HUES48 (cell line): ENCODE data around the gene BCAS3.

Source experiments
- H3K27ac ChIP-seq: one replicate; pipeline ENCODE4 v1.7.0; 2013; ENCODE audit warnings: low read depth, low read length, inconsistent platforms
- H3K27me3 ChIP-seq: 2 replicates; pipeline ENCODE4 v1.6.1; 2013; ENCODE audit warnings: mild to moderate bottlenecking, low read length; ENCODE audit not compliant: control insufficient read depth, insufficient read depth
- H3K36me3 ChIP-seq: 2 replicates; pipeline ENCODE4 v1.6.1; 2013; ENCODE audit warnings: low read length; ENCODE audit not compliant: control insufficient read depth, insufficient read depth
- H3K4me1 ChIP-seq: 2 replicates; pipeline ENCODE4 v1.6.1; 2013; ENCODE audit warnings: mild to moderate bottlenecking, low read length; ENCODE audit not compliant: control insufficient read depth, insufficient read depth
- H3K4me3 ChIP-seq: 2 replicates; pipeline ENCODE4 v1.5.1; 2013; ENCODE audit warnings: mild to moderate bottlenecking, low read depth, low read length
- H3K9ac ChIP-seq: 2 replicates; pipeline ENCODE4 v1.6.1; 2013; ENCODE audit warnings: mild to moderate bottlenecking, low read depth, low read length, moderate library complexity
- H3K9me3 ChIP-seq: 2 replicates; pipeline ENCODE4 v1.6.1; 2013; ENCODE audit warnings: low read length; ENCODE audit not compliant: control insufficient read depth, insufficient read depth

Gene BCAS3

GRCh38 chr17:61076621-61077031 is 399.0 kb downstream of the BCAS3 start:
- H3K9me3 ChIP-seq = no peaks in the 10 kb centered on the region
- H3K27me3 ChIP-seq = no peaks in the 10 kb centered on the region
- H3K4me3 ChIP-seq = no peak overlapping the region
- no peak overlapping the region for H3K9ac ChIP-seq
- no peak overlapping the region for H3K27ac ChIP-seq
- no peaks in the 10 kb centered on the region for H3K36me3 ChIP-seq
- peaks cover 15% of the 10 kb centered on the region; the same call in 1 of the 2 replicates for H3K4me1 ChIP-seq

DNA sequence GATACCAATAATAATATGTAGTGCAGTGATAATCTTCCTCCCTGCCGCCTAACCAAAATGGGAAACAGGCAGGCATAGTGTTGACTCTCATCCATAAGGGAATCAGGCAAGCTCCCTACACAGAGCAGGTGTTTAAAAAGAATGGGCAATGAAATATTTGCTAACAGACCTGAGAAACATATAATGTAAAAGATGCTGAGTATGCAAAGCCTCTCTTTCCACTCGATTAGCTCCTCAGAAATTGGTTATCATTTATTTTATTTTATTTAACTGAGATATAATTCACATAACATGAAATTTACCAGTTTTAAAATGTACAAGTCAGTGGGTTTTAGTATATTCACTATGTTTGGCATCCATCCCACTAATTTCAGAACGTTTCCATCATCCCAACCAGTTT is 404.3 kb downstream of the BCAS3 start:
- no peaks in the 10 kb centered on the region for H3K36me3 ChIP-seq
- H3K27ac ChIP-seq = no peak overlapping the region
- H3K9ac ChIP-seq = no peak overlapping the region
- H3K4me3 ChIP-seq = no peak overlapping the region
- H3K27me3 ChIP-seq = no peaks in the 10 kb centered on the region
- no peaks in the 10 kb centered on the region for H3K4me1 ChIP-seq
- H3K9me3 ChIP-seq = no peaks in the 10 kb centered on the region

GRCh38 chr17:61084260-61084659 is 406.6 kb downstream of the BCAS3 start:
- no peak overlapping the region for H3K4me3 ChIP-seq
- H3K9ac ChIP-seq = no peak overlapping the region
- no peaks in the 10 kb centered on the region for H3K36me3 ChIP-seq
- H3K9me3 ChIP-seq = no peaks in the 10 kb centered on the region
- no peaks in the 10 kb centered on the region for H3K27me3 ChIP-seq
- H3K4me1 ChIP-seq = no peaks in the 10 kb centered on the region
- no peak overlapping the region for H3K27ac ChIP-seq

DNA sequence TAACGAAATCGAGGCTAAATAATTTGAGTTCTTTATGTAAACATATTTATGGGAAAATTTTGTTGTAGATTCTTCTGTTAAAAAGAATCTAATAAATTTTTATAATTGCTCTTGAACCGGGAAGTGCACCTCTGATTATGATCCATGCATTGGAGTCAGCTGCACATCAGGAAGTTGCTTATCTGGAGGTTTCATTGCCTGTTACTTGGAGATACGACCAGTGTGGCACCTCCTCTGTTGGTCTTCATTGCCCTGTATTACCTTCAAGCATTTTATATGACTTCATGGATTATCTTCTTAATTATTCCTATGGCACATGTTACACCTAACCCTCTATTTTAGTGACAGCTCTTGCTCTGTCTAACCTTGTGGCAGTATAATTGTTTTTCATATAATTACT is 409.4 kb downstream of the BCAS3 start:
- 0 out of 2 replicates have a peak, but pooled peaks cover 1% of the 10 kb centered on the region for H3K9me3 ChIP-seq
- H3K27me3 ChIP-seq = no peaks in the 10 kb centered on the region
- H3K9ac ChIP-seq = no peak overlapping the region
- H3K4me1 ChIP-seq = no peaks in the 10 kb centered on the region
- no peak overlapping the region for H3K27ac ChIP-seq
- no peak overlapping the region for H3K4me3 ChIP-seq
- no peaks in the 10 kb centered on the region for H3K36me3 ChIP-seq

- Histone ChIP-seq H3K9me3 (0 out of 2 replicates have a peak, but pooled peaks cover 8% of the 10 kb centered on the region), H3K36me3 (no peaks in the 10 kb centered on the region), H3K4me3 (no peak overlapping the region), H3K27ac (no peak overlapping the region), H3K4me1 (no peaks in the 10 kb centered on the region), H3K9ac (no peak overlapping the region), H3K27me3 (no peaks in the 10 kb centered on the region)
These were observed 410.9 kb downstream of the BCAS3 start for GRCh38 chr17:61088556-61088955.

DNA sequence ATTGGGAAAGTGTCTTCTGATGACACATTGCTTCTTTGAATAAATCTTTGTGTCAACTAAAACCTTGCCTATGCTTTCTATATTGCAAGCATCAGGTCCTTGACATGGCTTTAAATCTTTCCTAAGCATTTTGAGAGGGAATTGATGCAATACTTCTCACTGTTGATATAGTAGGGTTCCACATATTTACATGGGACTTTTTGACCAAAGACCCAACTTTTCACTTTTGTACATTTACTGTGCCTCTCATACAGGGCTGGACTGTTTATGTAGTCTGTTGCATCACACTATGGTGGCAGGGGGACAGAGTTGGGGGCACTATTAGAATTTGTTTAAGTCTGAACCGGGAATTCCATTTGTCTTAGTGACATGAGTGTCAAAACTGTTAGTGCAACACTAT is 413.4 kb downstream of the BCAS3 start:
- Histone ChIP-seq H3K9me3 (0 out of 2 replicates have a peak, but pooled peaks cover 8% of the 10 kb centered on the region), H3K36me3 (no peaks in the 10 kb centered on the region), H3K27me3 (no peaks in the 10 kb centered on the region), H3K27ac (no peak overlapping the region), H3K4me3 (no peak overlapping the region), H3K4me1 (no peaks in the 10 kb centered on the region), H3K9ac (no peak overlapping the region)

GRCh38 chr17:61097781-61098180 is 420.1 kb downstream of the BCAS3 start:
- no peaks in the 10 kb centered on the region for H3K9me3 ChIP-seq
- no peak overlapping the region for H3K9ac ChIP-seq
- H3K4me1 ChIP-seq = no peaks in the 10 kb centered on the region
- H3K27me3 ChIP-seq = no peaks in the 10 kb centered on the region
- no peaks in the 10 kb centered on the region for H3K36me3 ChIP-seq
- H3K27ac ChIP-seq = no peak overlapping the region
- H3K4me3 ChIP-seq = no peak overlapping the region

DNA sequence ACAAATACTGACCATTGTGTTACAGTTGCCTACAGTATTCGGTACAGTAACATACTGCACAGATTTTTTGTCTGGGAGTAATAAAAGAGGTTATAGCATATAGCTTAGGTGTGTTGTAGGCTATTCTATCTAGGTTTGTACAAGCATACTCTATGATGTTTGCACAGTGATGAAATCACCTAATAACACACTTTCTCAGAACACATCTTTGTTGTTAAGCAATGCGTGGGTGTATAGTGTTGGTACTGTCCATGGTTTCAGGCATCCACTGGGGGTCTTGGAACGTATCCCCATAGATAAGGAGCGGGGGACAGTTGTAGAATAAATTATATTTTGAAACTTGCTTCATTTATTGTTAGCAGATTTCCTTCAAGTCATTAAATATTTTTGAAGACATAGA is 428.7 kb downstream of the BCAS3 start:
- H3K9ac ChIP-seq = no peak overlapping the region
- H3K4me1 ChIP-seq = no peaks in the 10 kb centered on the region
- no peak overlapping the region for H3K4me3 ChIP-seq
- no peaks in the 10 kb centered on the region for H3K36me3 ChIP-seq
- no peaks in the 10 kb centered on the region for H3K9me3 ChIP-seq
- no peaks in the 10 kb centered on the region for H3K27me3 ChIP-seq
- no peak overlapping the region for H3K27ac ChIP-seq

- no peaks in the 10 kb centered on the region for H3K9me3 ChIP-seq
- H3K36me3 ChIP-seq = no peaks in the 10 kb centered on the region
- H3K27me3 ChIP-seq = no peaks in the 10 kb centered on the region
- H3K27ac ChIP-seq = no peak overlapping the region
- no peak overlapping the region for H3K9ac ChIP-seq
- no peak overlapping the region for H3K4me3 ChIP-seq
- 0 out of 2 replicates have a peak, but pooled peaks cover 5% of the 10 kb centered on the region for H3K4me1 ChIP-seq
These were observed 438.9 kb downstream of the BCAS3 start for GRCh38 chr17:61116577-61116976.

GRCh38 chr17:61117983-61118382 is 440.3 kb downstream of the BCAS3 start:
- Histone ChIP-seq H3K36me3 (no peaks in the 10 kb centered on the region), H3K27me3 (no peaks in the 10 kb centered on the region), H3K9me3 (no peaks in the 10 kb centered on the region), H3K9ac (no peak overlapping the region), H3K27ac (no peak overlapping the region), H3K4me1 (peaks cover 11% of the 10 kb centered on the region; the same call in 1 of the 2 replicates), H3K4me3 (no peak overlapping the region)

GRCh38 chr17:61118871-61119270 is 441.2 kb downstream of the BCAS3 start:
- no peak overlapping the region for H3K27ac ChIP-seq
- H3K9me3 ChIP-seq = no peaks in the 10 kb centered on the region
- H3K4me1 ChIP-seq = peaks cover 11% of the 10 kb centered on the region; the same call in 1 of the 2 replicates
- H3K36me3 ChIP-seq = no peaks in the 10 kb centered on the region
- no peaks in the 10 kb centered on the region for H3K27me3 ChIP-seq
- no peak overlapping the region for H3K4me3 ChIP-seq
- H3K9ac ChIP-seq = no peak overlapping the region
